Sigmoid colon (tissue), 7 donors: Measurements from ENCODE around the gene RBBP8NL. TPM values are rescaled to one million over a fixed set of nuclear protein-coding genes. Genes with fewer than 3 reads are reported as not detected.
"Not testable (repeated sequence)": the region's sequence is repeated elsewhere in the genome, so short reads cannot be mapped to it uniquely, and the experiment has no call there.

ENCODE experiments used
- DNase-seq: peaks from one replicate; pipeline ENCODE4 v3.0.0-alpha.2; 2019
- H3K27ac ChIP-seq, 4 donors: fragments of 200-600 bp; sonication (generic); one replicate each; pipeline ENCODE4 v1.5.1; 2016 to 2019; ENCODE audit warnings: mild to moderate bottlenecking in 1 of 4
- H3K27me3 ChIP-seq, 3 donors: fragments of 200-600 bp; sonication (generic); one replicate each; pipeline ENCODE4 v1.5.1; 2019; ENCODE audit warnings: mild to moderate bottlenecking in 1 of 3
- H3K36me3 ChIP-seq, 4 donors: fragments of 200-600 bp; sonication (generic); one replicate each; pipeline ENCODE4 v1.5.1; 2016 to 2019
- H3K4me1 ChIP-seq, 4 donors: fragments of 200-600 bp; sonication (generic); one replicate each; pipeline ENCODE4 v1.5.1; 2017 to 2019
- H3K4me3 ChIP-seq, 4 donors: fragments of 200-600 bp; sonication (generic); one replicate each; pipeline ENCODE4 v1.5.1; 2017 to 2019; ENCODE audit warnings: mild to moderate bottlenecking in 2 of 4, moderate library complexity in 1 of 4
- H3K9me3 ChIP-seq, 4 donors: fragments of 200-600 bp in 3 of 4; sonication (generic) in 3 of 4; one replicate each; pipeline versions ENCODE4 v1.5.1 to v1.6.1; 2013 to 2019
- CTCF ChIP-seq, 4 experiments: fragments of 450-650 bp in 3 of 4; fragments of 200-600 bp in 1 of 4; IDR thresholded peaks; one replicate each; pipeline ENCODE4 v1.5.1; 2016 to 2019; ENCODE audit warnings: antibody characterized with exemption in 4 of 4, mild to moderate bottlenecking in 3 of 4, moderate library complexity in 2 of 4
- EP300 ChIP-seq, 4 donors: sonication (generic); formaldehyde crosslinking; IDR thresholded peaks; one replicate each; pipeline ENCODE4 v1.6.1; 2017; ENCODE audit warnings: antibody characterized with exemption in 4 of 4
- POLR2A ChIP-seq, 2 donors: fragments of 450-650 bp; IDR thresholded peaks; one replicate each; pipeline ENCODE4 v1.6.1; 2016; ENCODE audit warnings: antibody characterized with exemption in 2 of 2, mild to moderate bottlenecking in 2 of 2, moderate library complexity in 2 of 2
- POLR2AphosphoS5 ChIP-seq, 4 donors: sonication (generic); formaldehyde crosslinking; IDR thresholded peaks; one replicate each; pipeline ENCODE4 v1.6.1; 2017; ENCODE audit warnings: antibody characterized with exemption in 4 of 4
- WGBS, 2 donors: extraction: QIAGEN DNeasy Blood & Tissue Kit; methylation state at CpG; one replicate each; pipeline ENCODE4 v1.1.7; 2013; 5-methylcytosine and 5-hydroxymethylcytosine counted together
- intact Hi-C: fragments of 100-400 bp; cut with DNase I; formaldehyde crosslinking; loops from one replicate; pipeline ENCODE4 v1.15.1; 2023
- polyA plus RNA-seq, 3 donors: library from polyadenylated mRNA; stranded (reverse); fragments of 200-250 nt; gene quantifications; one replicate each; pipeline ENCODE4 v1.2.3, GENCODE V29; 2013
- total RNA-seq, 4 donors: library from RNA; depleted of rRNA; stranded (reverse); fragments of >200 nt; gene quantifications; one replicate each; pipeline ENCODE4 v1.1.0, GENCODE V29; 2016
- donor health status: healthy with polysubstance abuse.
- donor health status: Bipolar disorder and iron deficiency.
- donor health status: healthy.

The RBBP8NL gene
- total and polyA plus RNA-seq, 7 donors, result 4.2 to 12.5 (median 5.4) TPM; not detected in 4

- peaks cover 0 to 2% (median under 1%) of the 10 kb centered on the region in 4 donors for H3K4me1 ChIP-seq
- H3K27ac ChIP-seq, result no peak overlapping the region
- no peaks in the 10 kb centered on the region for H3K36me3 ChIP-seq
- 24 to 72% methylated on average over 10 of the region's 10 CpGs for WGBS, 2 donors
- no peak overlapping the region for H3K4me3 ChIP-seq
- H3K9me3 ChIP-seq, result no peaks in the 10 kb centered on the region
- intact Hi-C loops, result no loop called here
- peaks cover 0 to 15% (median 7%) of the 10 kb centered on the region in 3 donors for H3K27me3 ChIP-seq
- DNase-seq, result no peak
- no peak for TF ChIP-seq EP300 (IDR thresholded peaks at IDR 0.05)
- TF ChIP-seq POLR2A (IDR thresholded peaks at IDR 0.05), result no peak
- no peak for TF ChIP-seq POLR2AphosphoS5 (IDR thresholded peaks at IDR 0.05)
- TF ChIP-seq CTCF (IDR thresholded peaks at IDR 0.05), result no peak
Observed at GRCh38 chr20:62428002-62428372, 648 bp upstream of the RBBP8NL start.

GRCh38 chr20:62426699-62427131, 624 bp downstream of the RBBP8NL start:
- DNase-seq, result no peak
- no peak overlapping the region for H3K27ac ChIP-seq
- H3K9me3 ChIP-seq, result no peaks in the 10 kb centered on the region
- no peaks in the 10 kb centered on the region for H3K36me3 ChIP-seq
- H3K4me3 ChIP-seq, result no peak overlapping the region
- WGBS, 2 donors, result 17 to 51% methylated on average over 22 of the region's 22 CpGs
- no peak for TF ChIP-seq EP300 (IDR thresholded peaks at IDR 0.05)
- no peak for TF ChIP-seq CTCF (IDR thresholded peaks at IDR 0.05)
- no peak for TF ChIP-seq POLR2AphosphoS5 (IDR thresholded peaks at IDR 0.05)
- TF ChIP-seq POLR2A (IDR thresholded peaks at IDR 0.05), result no peak
- peaks cover 0 to 15% (median 7%) of the 10 kb centered on the region in 3 donors for H3K27me3 ChIP-seq
- H3K4me1 ChIP-seq, result no peaks in the 10 kb centered on the region
- intact Hi-C loops, result no loop called here

- H3K9me3 ChIP-seq, H3K4me3 ChIP-seq, DNase-seq, H3K36me3 ChIP-seq, H3K4me1 ChIP-seq, intact Hi-C loops, H3K27ac ChIP-seq: not testable (repeated sequence)
- peaks cover 0 to 15% (median 7%) of the 10 kb centered on the region in 3 donors for H3K27me3 ChIP-seq
- WGBS, 2 donors, result 96 to 98% methylated on average over 4 of the region's 4 CpGs
Observed at GRCh38 chr20:62426059-62426348, 1.3 kb downstream of the RBBP8NL start.

GRCh38 chr20:62425281-62426058, 1.9 kb downstream of the RBBP8NL start:
- Histone ChIP-seq H3K36me3 (no peaks in the 10 kb centered on the region), H3K4me3 (no peak overlapping the region), H3K4me1 (no peaks in the 10 kb centered on the region), H3K27ac (no peak overlapping the region), H3K27me3 (peaks cover 0 to 15% (median 7%) of the 10 kb centered on the region in 3 donors), H3K9me3 (no peaks in the 10 kb centered on the region)
- no peak for TF ChIP-seq EP300 (IDR thresholded peaks at IDR 0.05)
- no peak for TF ChIP-seq POLR2AphosphoS5 (IDR thresholded peaks at IDR 0.05)
- TF ChIP-seq POLR2A (IDR thresholded peaks at IDR 0.05), result no peak
- no peak for TF ChIP-seq CTCF (IDR thresholded peaks at IDR 0.05)
- intact Hi-C loops, result no loop called here
- no peak for DNase-seq
- 92% methylated on average over 21 of the region's 21 CpGs for WGBS, 2 donors

- 74 to 78% methylated on average over 23 of the region's 23 CpGs for WGBS, 2 donors
- Histone ChIP-seq H3K27ac (no peak overlapping the region), H3K4me3 (no peak overlapping the region), H3K27me3 (peaks cover 0 to 15% (median 7%) of the 10 kb centered on the region in 3 donors), H3K9me3 (no peaks in the 10 kb centered on the region), H3K36me3 (no peaks in the 10 kb centered on the region), H3K4me1 (no peaks in the 10 kb centered on the region)
- TF ChIP-seq POLR2AphosphoS5 (IDR thresholded peaks at IDR 0.05), result no peak
- no peak for TF ChIP-seq POLR2A (IDR thresholded peaks at IDR 0.05)
- TF ChIP-seq EP300 (IDR thresholded peaks at IDR 0.05), result no peak
- no peak for TF ChIP-seq CTCF (IDR thresholded peaks at IDR 0.05)
- intact Hi-C loops, result no loop called here
- DNase-seq, result no peak
Observed at GRCh38 chr20:62424249-62425107, 2.9 kb downstream of the RBBP8NL start.
